Suppressor macrophage treated with lipopolysaccharide for 4 hours (primary cell): ENCODE data around the gene PGM1.
A peak's percentile ranks its signal among the peaks of the same experiment; 100 is the strongest.

Source experiments
- DNase-seq: peaks from one replicate; pipeline ENCODE4 v3.0.0-alpha.2; 2020

The PGM1 gene

GRCh38 chr1:63635681-63636080 is 42.5 kb downstream of the PGM1 start:
- DNase-seq = no peak

GRCh38 chr1:63636192-63637105 is 43.2 kb downstream of the PGM1 start:
- no peak for DNase-seq

DNA sequence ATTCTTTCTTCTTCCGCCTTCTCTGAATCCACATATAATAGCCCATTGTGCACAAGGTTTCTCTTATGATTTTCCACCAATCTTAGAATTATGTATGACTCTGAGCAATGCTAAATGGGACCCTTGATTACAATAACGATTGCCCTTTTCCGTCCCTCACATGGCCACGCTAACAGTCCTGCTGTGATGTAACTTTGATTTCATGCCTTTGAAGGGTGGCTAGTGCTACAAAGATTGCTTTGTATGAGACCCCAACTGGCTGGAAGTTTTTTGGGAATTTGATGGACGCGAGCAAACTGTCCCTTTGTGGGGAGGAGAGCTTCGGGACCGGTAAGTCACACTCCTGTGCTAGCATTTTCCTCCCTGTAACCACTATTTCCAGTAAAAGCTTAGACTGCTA is 45.3 kb downstream of the PGM1 start:
- DNase-seq = no peak

GRCh38 chr1:63638875-63639274 is 45.7 kb downstream of the PGM1 start:
- DNase-seq = no peak

- peak; percentile 12 for DNase-seq
Measured at GRCh38 chr1:63640633-63641567, 47.7 kb downstream of the PGM1 start.

GRCh38 chr1:63641615-63642014 is 48.4 kb downstream of the PGM1 start:
- no peak for DNase-seq

DNA sequence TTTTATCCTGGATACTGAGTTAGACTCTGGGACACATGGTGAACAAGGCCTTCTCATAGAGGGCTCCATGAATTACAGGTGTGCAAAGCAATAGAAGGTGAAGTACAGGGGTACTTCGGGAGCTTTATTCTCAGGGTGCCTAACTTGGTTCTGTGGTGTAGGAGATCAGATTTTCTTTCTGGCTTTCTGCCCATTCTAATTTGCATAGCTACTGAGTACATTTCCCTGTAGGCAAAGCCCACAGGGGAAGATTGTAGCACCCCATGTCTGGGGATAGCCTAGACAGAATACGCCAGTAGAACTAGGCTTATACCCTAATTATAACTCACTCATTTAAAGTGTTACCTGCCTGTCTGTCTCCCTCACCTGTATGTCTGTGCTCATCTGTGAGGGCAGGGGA is 49.7 kb downstream of the PGM1 start:
- no peak for DNase-seq

GRCh38 chr1:63643517-63643916 is 50.3 kb downstream of the PGM1 start:
- no peak for DNase-seq

DNA sequence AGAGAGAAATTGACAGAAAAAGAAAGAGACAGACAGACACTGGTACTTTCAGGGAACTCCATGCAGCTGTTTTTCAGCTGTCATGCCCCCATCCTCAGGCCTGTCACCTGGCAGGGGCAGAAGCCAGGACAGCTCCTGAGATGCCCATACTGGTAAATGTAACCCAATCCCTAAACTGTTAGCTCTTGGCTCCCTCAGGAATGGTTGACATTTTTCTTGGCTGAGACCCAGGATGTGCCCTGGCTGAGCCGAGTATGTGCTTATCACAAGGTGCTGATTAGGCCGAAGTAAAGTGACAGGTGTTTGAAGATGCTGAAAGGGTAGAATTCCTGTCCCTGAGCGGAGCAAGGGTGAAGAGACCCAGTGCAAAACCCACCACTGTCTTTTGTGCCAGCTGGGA is 50.7 kb downstream of the PGM1 start:
- DNase-seq = no peak

GRCh38 chr1:63645317-63645716 is 52.1 kb downstream of the PGM1 start:
- DNase-seq = no peak

DNA sequence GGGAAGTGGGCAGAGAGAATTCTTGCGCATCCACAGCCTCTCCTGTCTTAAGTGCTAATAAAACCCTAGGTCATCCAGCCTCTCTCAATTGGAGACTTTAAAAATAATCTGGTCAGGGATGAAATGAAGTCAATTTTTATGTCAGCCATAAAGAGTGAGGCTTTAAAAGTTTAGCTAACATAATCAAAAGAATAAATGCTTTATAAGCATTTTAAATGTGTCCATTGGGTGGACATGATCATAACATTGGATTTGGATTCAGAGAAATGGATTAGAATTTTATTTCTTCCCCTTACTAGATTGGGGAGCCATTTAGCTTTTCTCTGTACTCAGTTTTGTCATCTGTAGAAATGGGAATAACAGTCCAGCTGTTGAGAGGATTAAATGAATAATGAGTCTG is 55.5 kb downstream of the PGM1 start:
- DNase-seq = no peak

- no peak for DNase-seq
Measured at GRCh38 chr1:63651161-63651701, 58.0 kb downstream of the PGM1 start.

DNA sequence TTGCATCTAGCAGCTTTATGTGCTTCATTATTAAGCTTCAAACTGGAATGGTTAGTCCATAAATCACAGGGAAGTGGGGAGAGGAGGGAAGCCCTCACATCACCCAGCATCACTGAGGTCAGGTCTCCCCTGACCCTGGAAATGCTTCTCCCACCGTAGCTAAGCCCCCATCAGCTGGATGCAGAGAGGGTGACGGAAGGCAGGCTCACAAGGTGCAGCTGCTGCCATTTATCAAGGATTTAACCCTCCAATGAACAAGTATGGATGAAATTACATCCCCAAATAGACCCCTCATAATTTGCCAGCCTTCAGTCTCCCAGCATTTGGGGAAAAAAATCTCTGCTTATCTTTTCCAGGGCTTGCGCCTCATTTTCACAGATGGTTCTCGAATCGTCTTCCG is 60.8 kb downstream of the PGM1 start:
- no peak for DNase-seq

- DNase-seq = no peak
Measured at GRCh38 chr1:63659448-63659847, 66.2 kb downstream of the PGM1 start.

DNA sequence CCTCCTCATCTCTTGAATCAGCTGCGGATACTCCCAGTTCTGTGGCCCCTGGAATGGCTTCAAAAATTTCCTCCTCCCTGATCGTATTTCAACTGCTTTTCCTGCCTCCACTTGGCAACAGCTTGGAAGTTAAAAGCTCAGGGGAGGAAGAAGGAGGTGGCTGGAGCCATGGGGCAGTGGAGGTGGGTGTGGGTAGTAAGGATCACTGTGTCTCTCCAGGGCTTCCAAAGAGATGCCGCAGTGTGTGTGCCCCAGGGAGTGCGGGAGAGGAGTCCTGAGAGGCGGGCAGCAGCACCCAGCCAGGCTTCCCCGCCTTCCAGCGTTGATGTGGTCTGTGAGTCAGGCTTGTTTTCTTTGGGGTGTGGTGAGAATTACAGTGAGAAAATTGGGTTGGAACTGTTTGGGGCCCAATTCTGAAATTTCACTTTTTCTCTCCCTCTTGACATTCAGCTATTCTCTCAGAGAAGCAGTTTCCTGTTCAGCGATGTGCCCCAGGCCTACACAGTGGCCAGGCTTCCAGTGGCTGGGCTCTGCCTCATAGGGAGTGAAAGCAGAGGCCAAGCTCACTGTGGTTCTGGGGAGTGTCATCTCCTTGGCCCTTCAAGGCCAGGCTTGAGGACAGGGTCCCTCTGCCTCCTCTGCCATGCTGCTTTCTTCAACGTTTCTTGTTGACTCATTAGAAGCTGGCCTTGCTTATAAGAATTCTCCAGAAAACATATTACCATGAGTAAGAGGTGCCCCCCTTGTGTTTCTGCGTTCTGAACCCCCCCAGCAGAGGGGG is 69.0 kb downstream of the PGM1 start:
- DNase-seq = no peak

GRCh38 chr1:63662841-63663240 is 69.6 kb downstream of the PGM1 start:
- no peak for DNase-seq

- DNase-seq = no peak
Measured at GRCh38 chr1:63663301-63663700, 70.1 kb downstream of the PGM1 start.

DNA sequence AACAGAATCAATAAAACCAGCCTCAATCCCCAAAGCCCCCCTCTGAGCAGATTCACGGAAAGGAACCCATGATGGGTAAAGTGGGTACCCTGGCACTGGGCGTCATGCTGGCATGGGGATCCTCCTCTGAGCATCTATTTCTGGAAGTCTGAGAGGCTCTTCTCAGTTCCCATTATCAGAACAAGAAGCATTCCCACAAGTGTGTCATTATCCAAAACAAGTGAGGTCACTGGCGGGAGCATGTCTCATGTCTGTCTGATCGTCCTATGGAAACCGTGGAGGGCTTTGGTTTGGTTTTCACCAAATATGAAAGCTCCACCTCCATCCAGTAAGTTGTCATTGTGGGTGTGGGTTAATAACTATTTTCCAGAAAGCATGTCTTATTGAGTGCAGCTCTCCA is 70.7 kb downstream of the PGM1 start:
- no peak for DNase-seq

- DNase-seq = no peak
Measured at GRCh38 chr1:63664742-63665141, 71.5 kb downstream of the PGM1 start.

DNA sequence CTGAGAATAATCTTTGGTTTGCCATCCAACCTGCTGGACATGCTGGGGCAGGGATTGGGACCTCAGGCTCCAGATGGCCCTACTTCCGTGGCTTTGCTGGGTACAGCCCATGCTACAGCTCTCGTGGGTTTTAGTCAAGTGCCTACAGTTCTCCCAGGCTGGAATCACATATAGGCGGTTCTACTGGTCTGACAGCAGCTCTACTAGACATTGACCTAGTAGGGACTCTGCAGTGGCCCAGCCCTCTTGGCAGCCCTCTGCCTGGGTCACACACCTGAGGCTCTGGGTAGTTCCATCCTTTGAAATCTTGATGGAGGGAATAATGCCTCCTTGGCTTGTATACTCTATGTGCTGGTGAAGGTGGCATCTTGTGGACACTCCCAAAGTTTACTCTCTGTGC is 72.2 kb downstream of the PGM1 start:
- DNase-seq = no peak

GRCh38 chr1:63665824-63666223 is 72.6 kb downstream of the PGM1 start:
- DNase-seq = no peak

DNA sequence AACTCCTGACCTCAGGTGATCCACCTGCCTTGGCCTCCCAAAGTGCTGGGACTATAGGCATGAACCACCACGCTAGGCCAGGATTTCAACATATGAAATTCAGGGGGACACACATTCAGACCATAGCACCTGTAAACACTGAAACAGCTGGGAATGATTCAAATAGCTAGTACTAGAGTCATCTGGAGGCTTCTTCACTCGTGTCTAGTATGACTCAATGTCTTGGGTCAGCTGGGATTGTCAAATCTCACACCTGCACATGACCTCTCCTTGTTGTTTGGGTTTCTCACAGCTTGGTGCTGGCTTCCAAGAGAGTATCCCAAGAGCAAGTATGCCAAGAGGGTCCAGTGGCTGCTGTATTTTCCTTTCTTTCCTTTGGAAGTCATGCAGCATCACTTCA is 75.1 kb downstream of the PGM1 start:
- no peak for DNase-seq
